ENCODE results near the gene ESPNL.
"Not testable (repeated sequence)": the region's sequence is repeated elsewhere in the genome, so short reads cannot be mapped to it uniquely, and the experiment has no call there.

The ESPNL gene

DNA sequence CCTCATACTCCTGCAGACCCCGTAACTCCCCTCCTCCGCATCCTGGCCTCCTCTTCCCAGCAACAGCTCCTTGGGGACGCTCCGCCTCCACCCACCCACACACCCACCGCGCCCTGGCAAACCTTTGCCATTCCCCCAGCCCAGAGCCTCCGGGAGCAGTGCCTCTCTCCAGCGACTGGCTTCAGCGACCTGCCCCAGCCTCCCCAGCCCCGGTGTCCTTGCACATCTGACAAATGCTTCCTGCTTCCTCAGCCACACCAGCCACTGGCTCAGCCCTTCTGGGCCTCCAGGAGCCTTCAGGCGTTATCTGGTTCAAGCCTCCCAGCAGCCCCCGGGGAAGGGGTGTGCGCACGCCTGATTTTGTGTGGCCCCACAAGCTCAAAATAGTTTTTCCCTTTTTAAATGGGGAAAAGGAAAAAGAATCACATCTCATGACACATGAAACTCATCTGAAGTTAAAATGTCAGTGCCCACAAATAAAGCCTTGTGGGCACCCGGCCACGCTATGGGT lies 14.2 kb downstream of the ESPNL start:
- no peak for DNase-seq (ENCODE audit: low read depth in 2 of 3, low spot score in 1 of 3)

DNA sequence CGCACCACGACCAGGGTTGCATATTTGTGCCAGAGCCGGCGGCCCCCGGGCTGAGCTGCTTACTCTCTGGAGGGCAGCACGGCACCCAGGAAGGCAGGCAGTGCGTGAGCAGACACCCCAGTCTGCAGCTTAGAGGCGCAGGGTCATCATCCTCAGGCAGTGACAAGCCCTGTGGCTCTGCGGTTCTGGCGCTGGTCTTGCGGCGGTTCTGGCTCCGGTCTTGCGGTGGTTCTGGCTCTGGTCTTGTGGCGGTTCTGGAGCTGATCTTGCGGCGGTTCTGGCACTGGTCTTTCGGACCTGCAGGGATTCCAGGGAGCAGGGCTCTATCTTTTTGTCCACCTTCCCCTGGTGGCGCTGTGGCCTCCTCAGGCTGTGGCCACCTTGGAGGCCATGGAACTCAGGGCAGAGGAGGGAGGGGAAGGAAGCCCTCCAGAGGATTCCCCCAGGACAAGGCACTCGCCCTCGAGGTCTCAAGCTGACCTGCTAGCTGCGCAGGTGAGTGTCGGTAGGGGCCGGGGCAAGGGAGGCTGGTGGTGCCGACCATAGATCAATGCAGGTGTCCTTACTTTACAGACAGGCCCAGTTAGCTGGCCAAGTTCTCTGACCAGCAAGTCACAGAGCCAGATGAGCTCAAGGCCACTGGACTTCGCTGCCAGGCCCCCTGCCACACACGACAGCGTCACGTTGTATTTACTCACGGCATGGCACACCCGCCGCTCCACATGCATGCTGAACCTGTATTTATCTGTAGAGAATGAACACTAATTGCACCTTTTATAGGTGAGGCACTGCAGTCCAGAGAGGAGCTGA lies 14.9 kb downstream of the ESPNL start:
- DNase-seq (ENCODE audit: low read depth in 2 of 3, low spot score in 1 of 3) = no peak

DNA sequence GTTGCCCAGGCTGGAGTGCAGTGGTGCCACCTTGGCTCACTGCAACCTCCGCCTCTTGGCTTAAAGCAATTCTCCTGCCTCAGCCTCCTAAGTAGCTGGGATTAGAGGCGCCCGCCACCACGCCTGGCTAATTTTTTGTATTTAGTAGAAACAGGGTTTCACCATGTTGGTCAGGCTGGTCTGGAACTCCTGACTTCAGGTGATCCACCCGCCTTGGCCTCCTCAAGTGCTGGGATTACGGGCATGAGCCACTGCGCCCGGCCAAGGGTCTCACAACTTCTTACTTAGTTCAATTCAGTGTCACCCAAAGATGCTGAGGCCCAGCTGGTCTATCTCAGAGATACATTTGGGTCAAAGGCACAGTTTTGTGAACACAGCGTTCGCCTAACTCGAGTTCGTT lies 15.6 kb downstream of the ESPNL start:
- not testable (repeated sequence) for DNase-seq (ENCODE audit: low read depth in 2 of 3, low spot score in 1 of 3)

DNA sequence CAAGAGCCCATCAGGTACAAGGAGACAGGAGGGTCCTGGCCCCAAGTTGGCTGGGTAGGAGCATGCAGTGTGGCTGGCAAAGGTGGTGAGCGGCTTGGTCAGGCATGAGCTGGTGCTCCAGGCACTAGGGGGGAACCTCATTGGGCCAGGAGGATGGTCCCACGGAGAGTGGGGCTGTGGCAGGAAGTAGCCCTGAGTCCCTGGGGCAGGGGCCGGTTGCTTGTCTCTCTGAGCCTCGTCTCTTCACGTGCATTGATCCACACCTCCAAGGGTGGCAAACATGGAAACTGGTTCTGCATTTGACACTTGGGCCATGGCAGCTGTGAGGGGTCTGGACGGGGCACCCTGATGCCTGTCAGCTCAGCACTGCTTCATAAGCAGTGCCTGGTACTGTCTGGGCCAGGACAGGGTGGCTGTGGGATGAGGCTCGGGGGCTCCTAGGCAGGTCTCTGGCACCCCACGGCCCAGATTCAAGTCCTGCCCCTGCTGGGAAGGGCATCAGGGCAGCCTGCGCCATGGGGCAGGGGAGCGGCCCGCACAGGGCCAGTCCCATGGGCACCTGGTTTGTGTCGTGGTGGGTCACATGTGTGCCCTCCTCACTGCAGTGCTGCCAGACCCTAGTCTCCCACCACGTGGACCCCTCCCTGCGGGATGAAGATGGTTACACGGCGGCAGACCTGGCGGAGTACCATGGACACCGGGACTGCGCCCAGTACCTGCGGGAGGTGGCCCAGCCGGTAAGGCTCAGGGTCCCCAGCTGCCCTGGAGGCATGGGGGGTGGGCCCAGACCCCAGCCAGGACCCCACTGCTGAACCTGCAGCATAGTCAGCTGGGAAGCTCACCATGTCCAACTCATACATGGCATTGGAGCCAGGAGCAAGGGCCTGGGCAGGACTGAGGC lies 16.4 kb downstream of the ESPNL start:
- no peak for DNase-seq (ENCODE audit: low read depth in 2 of 3, low spot score in 1 of 3)

DNA sequence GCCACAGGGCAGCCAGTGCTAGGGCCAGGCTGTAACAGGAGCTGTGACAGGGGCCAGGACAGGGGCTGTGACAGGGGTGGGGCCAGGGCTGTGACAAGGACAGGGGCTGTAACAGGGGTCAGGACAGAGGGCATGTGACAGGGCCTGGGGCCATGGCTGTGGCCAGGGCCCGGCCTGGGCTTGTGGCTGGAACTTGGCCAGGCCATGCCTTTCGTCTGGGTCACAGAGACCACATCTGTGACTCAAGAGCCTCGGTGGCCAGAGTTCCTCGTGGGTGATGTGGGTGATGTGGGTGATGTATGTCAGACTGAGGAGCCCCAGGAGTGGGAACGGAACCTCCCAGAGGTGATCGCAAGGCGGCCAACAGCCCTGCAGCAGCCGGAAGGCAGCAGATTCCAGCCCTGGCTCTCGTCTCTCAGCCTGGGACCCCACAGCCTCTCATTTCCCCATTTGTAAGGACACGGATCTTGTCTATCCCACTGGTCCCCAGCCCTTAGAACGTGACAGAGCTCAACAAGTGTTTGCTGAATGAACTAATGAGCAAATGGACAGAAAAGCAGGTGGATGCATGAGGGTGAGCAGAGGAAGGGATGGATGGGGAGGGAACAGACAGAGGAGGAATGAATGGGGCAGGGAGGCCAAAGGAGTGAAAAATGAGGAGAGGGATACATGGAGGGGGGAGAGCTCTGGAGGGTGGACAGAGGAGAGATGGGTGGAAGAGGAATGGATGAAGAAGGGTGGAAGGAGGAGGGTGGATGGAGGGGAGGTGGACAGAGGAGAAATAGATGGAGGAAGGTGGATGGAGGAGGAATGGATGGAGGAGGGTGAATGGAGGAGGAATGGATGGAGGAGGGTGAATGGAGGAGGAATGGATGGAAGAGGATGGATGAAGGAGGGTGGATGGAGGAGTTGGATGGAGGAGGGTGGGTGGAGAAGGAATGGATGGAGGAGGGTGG lies 17.3 kb downstream of the ESPNL start:
- no peak for DNase-seq (ENCODE audit: low read depth in 2 of 3, low spot score in 1 of 3)

DNA sequence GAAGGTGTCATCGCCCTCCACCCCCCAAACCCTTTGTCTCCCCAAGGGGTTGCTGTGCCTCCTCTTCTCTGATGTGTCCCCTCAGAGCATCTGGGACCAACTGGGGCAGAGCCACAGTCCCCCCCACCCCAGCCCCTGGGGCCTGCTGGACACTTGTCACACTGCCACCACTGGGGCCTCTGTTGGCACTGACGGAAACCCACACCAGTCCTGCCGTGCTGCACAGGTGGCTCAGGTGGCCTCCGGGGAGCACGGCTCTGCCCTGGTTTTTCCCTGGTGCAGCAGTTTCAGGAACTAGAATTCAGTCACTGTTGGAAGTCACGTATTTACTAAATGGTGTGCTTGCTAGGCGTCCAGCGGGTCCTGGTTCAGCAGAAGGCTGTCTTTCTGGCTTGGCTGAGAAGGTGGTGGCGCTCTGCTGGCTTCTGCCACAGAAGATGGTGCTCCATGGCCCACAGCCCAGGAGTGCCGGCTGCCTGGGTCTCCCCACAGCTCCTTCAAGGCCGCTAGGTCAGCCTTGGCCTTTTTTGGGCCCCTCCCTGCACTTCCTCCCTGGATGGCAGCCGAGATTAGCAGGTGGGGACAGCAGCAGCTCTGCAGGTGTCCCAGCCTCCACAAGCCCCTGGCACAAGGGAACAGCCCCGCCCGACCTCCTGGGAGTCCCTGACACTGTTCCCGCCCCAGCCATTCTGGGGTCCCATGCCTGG lies 19.8 kb downstream of the ESPNL start:
- no peak for DNase-seq (ENCODE audit: low read depth in 2 of 3, low spot score in 1 of 3)

DNA sequence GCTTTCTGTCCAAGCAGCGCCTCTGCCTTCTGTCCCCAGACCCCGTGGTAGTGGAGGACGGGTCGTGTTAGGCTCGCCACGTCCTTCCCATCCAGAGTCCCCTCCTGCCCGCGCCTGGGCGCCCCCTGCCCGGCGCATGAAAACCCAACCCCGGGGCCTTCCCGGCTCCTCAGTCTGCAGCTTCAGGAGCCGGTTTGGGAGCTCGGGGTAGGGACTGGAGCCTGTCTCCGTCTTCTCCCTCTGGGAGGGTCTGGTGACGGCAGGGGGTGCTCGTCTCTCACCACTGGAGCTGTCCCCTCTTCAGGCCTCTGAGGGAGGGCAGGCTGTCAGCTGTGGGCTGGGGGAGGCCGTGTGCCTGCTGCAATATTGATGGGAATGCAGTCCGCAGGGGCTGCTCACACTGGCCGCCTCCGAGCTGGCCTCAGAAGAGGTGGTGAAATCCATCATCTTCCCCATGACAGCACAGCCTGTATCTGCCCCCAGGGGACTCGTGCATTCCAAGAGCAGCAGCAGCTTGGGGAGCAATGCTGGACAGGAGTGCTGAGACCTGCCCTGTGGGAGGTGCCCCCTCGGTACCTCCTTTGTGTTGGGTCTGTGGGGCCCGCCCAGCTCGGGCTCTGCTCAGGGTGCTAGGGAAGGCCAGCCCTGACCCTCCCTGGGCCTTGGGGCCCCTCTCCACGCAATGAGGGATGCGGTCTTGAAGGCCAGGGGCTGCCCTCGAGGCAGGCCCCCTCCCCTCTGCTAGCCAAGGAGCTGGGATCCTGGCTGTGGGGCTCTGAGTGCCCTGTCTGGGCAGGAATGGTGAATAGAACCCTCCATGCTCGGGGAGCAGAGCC lies 20.5 kb downstream of the ESPNL start:
- no peak for DNase-seq (ENCODE audit: low read depth in 2 of 3, low spot score in 1 of 3)

DNA sequence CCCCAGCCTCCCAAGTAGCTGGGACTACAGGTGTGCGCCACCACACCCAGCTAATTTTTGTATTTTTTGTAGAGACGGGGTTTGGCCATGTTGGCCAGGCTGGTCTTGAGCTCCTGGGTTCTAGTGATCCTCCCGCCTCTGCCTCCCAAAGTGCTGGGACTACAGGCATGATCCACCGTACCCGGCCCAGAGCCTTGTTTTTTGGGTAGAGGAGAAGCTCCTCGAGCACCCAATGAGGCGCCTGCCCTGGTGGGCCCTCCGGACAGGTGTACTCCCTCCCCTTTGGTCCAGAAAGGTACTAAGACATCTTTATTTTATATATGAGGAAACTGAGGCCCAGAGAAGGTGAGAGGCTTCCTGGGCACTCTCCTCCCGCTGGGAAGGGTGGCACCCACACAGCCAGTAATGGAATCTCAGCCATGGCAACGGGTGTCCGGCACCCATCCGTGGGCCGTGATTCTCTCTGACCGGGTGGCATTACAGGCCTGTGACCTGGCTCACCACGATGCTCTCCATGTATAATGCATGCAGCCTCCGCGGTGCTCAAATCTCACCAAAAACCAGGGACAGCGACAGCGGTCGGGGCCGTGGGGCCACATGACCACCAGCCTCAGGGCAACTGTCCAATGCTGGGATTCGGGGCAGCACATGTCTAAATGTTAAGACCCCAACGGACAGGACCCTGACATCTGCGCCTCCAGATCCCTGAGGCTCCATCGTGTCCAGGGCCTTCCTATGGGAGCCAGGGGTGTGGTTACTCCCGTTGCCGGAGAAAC lies 21.6 kb downstream of the ESPNL start:
- no peak for DNase-seq (ENCODE audit: low read depth in 2 of 3, low spot score in 1 of 3)

DNA sequence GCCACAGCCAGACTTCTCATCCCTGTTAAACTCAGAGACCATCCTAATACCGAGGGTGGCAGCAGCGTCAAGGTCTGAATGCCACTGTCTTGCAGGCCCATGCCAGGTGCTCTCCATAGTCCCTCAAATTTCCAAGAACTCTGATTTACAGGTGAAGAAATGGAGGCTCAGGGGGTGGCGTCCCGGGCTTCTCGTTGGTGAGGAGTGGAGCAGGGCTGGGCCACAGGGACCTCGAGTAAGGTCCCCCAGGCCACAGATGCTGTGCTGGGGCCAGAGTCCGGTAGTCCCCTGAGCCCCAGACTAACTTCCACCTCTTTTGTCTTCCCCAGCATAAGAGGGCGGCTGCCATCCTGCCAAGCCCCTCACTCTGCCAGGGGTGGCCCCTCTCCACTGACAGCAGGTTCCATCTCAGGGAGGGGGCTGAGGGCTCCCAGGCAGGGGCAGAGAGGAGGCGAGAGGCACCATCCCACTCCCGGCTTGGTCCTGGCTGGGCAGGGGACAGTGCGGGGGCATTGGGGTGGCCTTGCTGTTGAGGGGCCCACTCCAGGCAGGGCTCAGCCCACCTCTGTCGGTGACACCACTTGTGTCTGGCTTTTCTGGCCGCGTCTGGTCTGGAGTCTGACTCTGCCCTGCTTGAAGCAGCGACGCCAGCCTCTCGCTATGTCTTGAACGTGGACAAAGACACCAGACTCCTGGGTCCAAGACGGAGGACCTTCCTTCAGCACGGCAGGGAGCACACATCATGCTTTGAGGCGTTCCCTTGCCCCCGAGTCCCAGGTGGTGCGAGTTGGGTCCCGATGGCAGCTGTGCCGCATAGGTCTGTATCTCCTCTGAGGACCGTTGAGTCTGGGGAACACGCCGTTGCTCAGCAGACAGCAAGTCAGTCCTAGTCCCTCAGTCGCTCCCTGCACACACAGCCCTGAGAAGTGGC lies 22.4 kb downstream of the ESPNL start:
- DNase-seq (ENCODE audit: low read depth in 2 of 3, low spot score in 1 of 3) = no peak

DNA sequence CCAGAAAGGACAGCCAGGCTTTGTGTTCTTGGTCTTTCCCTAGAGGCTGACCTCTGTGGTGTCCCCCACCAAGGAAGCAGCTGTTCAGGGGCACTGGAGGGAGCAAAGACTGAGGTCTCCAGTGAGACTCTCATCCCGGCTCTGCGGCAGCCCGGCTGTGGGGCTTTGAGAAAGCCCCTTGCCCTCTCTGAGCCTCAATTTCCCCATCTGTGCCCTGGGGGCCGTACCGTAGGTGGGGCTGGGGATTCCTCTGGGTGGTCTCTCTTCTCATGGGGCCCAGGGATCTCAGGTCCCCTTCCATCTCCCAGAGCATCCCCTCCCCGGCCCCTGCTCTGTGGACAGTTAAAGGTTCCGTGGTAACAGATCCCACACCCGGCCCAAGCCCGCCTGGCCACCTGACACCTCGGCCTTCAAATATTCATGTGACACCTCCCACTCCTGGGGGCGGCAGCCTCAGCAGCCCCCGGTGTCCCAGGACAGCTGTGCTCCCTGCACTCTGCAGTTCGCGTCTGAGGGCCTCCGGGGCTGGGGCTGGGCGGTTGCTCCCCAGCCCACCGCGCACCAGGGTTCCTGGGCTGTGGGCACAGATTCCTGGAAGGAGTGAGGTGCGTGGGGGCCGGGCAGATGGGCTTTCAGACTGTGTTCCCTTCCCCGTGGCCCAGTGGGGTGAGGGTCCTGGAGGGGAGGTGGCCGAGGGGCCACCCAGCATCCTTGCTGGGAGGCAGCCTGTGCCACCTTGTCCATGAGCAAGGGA lies 23.3 kb downstream of the ESPNL start:
- no peak for DNase-seq (ENCODE audit: low read depth in 2 of 3, low spot score in 1 of 3)

DNA sequence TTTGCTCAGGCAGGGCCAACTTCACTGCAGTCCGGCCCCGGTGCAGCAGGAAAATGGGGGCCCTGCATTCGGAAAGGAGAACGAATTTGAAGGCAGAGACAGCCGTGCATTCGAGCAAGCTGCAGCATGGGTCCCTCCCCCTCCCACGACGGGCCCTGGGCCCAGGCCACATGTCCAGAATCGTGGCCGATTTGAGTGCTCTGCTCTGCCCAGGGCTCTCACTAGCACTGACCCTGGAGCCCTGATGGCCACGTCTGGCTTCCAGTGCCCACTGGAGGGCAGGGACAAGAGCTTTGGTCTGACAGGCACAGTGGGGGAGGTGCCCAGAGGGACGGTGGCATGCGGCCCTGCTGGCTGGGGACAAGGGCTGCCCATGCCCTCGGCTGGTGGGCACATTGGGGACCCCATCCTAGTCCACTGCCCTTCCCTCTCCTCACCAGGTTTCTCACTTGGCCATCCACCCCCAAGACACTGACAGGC lies 23.9 kb downstream of the ESPNL start:
- no peak for DNase-seq (ENCODE audit: low read depth in 2 of 3, low spot score in 1 of 3)

DNA sequence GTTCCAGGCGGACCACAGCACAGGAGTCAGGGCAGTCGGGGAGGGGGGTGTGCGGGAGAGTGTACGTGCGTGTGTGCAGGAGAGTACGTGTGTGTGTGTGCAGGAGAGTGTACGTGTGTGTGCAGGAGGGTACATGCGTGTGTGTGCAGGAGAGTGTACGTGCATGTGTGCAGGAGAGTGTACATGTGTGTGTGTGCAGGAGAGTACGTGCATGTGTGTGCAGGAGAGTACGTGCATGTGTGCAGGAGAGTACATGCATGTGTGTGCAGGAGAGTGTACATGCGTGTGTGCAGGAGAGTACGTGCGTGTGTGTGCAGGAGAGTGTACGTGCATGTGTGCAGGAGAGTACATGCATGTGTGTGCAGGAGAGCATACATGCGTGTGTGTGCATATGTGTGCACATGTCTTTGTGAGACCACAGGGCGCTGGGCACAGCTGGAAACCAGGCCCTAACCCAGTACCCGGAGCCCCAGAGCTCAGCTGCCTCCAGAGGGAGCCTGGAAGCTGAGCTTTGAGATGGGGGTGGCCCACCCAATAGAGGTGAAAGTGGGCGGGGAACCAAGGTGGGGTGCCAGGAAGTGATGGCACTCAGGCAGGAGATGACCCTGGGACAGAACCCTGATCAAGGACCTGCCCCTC lies 24.5 kb downstream of the ESPNL start:
- no peak for DNase-seq (ENCODE audit: low read depth in 2 of 3, low spot score in 1 of 3)

DNA sequence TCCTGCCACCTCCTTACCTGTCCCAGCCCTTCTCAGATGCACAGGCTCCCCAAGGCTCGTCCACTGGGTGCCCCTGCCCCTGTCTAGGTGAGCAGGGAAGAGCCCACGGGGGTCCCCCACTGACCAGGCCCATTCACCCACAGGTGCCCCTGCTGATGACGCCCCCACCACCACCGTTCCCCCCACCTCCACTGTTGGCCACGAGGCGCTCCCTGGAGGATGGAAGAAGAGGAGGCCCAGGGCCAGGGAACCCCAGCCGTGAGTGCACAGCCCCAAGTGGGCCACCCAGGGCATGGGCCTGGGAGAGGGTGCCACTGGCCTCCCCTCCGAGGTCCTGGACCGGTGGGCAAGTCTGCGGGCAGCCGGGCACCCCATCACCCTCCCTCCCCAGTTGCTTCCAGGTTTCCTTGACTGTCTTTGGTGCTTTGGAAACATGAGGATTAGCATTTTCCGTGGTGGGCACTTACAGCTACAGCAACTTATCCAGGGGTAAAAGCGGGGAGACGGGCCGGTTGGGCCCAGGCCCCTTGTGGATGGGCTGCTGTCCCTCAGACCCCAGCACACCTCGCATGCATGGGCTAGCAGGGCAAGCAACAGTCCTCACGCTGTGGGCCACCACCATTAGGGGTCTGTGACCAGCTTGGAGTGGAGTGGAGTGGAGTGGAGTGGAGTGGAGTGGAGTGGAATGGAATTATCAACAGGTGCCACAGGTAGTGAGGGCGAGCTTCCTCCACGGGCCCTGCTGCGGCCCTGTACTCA lies 25.2 kb downstream of the ESPNL start:
- DNase-seq (ENCODE audit: low read depth in 2 of 3, low spot score in 1 of 3) = no peak

DNA sequence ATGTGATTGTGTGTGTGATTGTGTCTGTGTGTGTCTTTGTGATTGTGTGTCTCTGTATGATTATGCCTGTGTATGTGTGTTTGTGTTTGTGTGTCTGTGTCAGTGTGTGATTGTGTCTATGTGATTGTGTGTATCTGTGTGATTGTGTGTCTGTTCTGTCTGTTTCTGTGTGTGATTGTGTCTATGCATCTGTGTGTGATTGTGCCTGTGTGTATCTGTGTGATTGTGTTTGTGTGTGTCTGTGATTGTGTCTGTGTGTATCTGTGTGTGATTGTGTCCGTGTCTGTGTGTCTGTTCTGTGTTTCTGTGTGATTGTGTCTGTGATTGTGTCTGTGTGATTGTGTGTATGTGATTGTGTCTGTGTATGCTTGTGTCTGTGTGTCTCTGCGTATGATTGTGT lies 26.2 kb downstream of the ESPNL start:
- no peak for DNase-seq (ENCODE audit: low read depth in 2 of 3, low spot score in 1 of 3)

DNA sequence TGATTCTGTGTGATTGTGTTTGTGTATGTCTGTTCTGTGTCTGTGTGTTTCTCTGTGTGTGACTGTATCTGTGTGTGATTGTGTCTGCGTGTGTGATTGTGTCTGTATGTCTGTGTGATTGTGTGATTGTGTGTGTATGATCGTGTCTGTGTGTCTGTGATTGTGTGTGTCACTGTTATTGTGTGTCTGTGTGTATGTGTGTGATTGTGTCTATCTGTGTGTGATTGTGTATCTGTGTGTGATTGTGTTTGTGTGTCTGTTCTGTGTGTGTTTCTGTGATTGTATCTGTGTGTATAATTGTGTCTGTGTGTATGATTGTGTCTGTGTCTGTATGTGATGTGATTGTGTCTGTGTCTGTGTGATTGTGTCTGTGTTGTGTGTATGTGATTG lies 26.6 kb downstream of the ESPNL start:
- DNase-seq (ENCODE audit: low read depth in 2 of 3, low spot score in 1 of 3) = no peak
